HG03432 (cell line): Measurements from ENCODE around the gene PDE4D.

Experiments used
- ATAC-seq: cut with Tn5 transposase; IDR thresholded peaks from one replicate; pipeline ENCODE4 v1.9.1; 2021; ENCODE audit warnings: mild to moderate bottlenecking, moderate library complexity; ENCODE audit not compliant: unreplicated experiment

Gene PDE4D

DNA sequence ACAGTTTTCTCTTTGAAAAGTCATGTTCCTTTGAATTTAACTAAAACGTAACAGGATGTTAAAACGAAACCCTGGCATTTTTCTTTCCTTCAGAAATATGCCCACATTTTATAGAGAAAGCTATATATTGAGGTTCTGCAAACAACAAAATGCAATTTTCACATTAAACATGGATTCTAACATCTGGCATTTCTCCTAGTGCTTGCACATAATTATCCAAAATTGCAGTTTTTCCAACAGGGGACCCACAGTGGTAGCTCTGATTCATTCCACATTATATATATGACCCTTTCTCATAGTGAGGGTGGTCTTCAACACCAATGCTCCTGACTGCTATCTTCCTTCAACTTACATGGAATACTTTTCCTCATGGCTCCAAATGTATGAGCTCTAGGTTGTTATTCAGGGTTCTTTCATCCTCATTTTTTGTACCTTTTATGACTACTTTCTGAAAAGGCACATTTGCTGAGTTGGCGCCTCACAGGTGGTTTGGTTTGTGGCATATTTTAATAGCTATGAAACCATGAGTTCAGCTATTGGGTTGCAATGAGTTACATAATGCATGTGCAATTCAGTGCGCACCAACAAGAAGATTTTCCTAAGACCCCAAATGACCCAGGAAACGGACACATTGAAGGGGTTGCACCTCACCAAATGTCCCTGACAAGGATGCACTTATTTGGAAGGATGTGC, 758.9 kb downstream of the PDE4D start:
- no peak for ATAC-seq

GRCh38 chr5:59133764-59134261, 759.7 kb downstream of the PDE4D start:
- no peak for ATAC-seq

DNA sequence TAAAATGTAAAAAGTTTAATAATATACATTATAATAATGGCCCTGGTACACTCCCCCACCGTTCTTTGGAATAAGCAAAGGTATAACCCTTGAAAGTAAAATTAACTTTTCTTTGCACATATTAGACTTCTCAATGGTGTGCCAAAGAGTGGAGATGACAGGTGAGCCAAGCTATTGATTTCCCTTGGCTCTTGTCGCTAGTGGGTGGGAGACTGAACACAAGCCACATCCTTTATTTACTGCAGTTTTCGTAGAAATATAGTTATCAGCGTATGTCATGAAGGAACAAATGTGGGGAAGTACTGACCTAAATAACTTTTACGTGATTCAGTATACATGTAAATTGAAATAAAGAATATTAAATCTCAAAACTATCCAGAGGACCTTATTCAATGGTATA, 761.4 kb downstream of the PDE4D start:
- no peak for ATAC-seq

DNA sequence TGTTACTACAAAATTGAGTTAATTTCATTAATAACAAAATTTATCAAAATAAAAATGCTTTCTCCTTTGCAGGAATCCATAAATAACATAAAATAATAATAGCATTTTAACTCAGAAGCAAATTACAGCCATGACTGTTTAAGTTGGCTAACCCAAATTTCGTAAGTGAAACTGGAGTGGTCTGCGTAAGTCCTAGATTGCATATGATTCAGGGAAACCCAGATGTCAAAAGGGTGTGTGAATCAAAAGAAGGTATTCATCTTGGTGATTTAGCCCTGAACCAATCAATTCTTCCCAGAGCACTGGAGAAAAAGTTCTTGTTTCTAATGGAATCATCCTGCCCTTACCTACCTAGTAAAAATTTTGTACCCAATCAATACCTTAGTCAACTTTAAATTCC, 763.1 kb downstream of the PDE4D start:
- no peak for ATAC-seq

GRCh38 chr5:59128646-59129290, 764.8 kb downstream of the PDE4D start:
- no peak for ATAC-seq

- no peak for ATAC-seq
Measured at GRCh38 chr5:59126708-59127573, 766.6 kb downstream of the PDE4D start.

GRCh38 chr5:59126016-59126707, 767.4 kb downstream of the PDE4D start:
- ATAC-seq: no peak

GRCh38 chr5:59125011-59125961, 768.2 kb downstream of the PDE4D start:
- ATAC-seq: no peak

DNA sequence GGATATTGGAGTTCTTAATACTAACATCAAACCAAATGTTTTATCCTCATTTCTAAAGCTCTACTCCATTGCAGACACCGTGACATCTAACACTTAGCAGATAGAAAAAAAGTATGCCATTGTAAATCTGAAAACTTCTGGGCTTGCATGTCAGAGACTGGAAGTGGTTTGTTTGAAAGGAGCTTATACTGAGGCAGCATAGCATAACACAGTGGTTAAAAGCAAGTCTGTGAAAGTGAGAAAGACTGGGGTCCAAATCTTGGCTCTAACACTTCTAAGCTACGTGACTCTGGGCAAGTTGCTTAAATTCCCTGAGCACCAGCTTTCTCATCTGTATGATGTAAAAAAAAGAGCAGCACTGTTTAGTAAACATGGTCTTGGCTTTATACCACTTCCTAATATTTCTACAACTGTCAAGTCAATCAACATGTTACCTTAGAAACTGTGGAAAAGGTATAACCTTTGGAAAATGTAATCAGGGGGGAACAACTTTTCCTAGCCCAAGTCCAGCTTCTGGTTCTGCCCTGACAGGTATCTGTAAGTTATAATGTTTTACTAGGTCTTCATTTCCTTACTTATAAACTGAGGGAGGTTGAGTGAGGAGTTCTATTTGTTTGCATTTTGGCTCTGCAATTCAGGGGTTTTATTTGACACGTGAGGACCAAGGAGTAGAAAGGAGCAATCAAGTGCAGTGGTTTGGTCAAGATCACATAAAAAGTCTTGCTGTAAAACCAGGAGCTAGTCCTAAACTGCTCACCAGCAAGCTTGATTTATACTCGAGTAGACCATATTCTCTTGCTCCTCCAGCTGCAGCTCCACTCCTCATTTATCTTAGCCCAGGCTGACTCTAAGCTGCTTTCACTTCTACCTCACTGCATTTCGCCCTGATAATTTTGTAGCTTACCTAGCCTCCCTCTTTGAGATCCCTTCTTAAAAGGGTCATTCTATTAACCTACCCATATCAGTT, 769.6 kb downstream of the PDE4D start:
- peak; percentile 59 for ATAC-seq

DNA sequence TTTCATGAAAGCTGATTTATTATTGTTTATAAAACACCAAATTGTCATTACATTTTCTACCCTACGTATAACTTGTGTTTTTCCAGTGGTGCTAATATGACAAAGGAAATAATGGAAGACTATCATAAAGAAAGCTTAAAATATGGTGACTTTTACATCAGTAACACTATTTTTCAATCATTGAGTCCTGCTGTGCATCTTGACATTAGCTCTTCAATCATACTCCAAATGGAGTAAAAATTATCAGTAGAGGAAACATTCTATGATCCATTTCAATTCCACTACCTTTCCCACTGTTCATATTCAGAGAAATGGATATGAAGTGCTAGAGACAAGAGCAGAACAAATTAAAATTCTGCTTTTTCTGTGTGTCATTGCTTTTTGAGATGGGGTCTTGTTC, 774.0 kb downstream of the PDE4D start:
- no peak for ATAC-seq

DNA sequence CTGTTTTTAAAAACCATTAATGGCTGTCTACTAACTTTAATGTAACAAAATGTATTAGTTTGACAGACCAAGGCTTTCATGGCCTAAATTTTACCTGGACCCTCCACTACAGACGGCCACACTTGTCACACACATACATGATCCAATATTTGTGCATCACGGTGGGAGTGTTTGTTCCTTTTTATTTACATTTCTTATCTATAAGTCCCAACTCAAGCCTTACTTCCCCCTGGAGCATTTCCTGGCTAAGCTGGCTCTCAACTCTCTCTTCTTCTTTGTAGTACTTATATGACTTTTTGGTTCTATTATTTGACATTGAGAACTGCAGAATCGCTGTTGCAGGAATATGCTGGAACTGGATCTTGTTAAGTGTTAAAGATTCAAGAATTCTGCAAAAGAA, 776.2 kb downstream of the PDE4D start:
- no peak for ATAC-seq

GRCh38 chr5:59116231-59116865, 777.2 kb downstream of the PDE4D start:
- no peak for ATAC-seq

DNA sequence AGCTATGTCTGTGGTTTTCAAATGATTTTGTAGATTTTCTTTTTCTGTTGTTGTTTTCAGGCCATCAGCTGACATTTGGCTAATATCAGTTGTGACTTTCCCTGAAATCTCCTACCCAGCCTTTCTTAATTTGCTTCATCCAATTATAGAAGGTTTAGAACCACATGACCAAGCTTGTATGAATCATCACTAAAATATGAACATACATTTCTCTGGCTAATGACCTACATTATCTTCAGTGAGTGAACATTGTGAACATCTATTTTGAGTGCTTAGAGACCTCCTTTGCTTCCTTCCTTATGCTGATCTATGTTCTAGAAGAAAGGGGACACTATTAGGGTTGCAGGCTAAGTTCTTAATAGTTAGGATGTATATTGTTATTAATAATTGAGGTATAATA, 778.2 kb downstream of the PDE4D start:
- ATAC-seq: no peak

DNA sequence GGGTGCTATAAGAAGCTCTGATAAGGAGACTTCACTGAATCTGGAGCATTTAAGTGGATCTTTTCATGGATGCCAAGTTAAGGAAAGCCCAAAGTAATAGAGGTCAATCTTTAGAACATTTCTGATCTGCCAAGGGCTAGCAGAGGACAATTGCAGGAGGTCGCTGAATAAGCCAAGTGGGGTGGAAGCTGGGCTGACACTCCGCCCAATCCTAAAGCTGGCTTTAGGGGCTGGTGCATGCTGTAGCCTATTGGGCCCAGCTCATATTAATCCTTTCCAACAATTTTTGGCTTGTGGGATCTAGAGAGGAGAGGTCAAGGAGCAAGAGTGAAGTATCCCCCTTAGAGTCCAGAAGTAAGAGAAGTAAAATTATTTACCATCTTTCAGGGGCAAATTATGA, 784.1 kb downstream of the PDE4D start:
- no peak for ATAC-seq

DNA sequence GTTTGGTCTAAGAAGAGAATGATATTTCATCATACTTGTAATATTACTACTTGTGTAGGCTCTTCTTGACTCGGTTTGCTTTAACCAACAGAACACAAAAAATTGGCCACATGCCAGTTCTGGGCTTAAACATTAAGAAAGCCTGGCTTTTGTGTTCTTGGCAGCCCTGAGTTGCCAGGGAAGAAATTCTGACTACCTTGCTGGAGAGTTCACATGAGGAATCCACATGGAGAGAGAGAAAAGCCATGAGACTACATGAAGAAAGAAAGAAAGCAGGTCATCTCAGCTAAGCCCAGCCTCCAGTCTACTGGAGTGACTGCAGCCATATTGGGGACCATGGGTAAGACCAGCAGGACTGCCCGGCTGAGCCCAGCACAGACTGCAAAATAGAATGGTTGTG, 785.8 kb downstream of the PDE4D start:
- no peak for ATAC-seq

GRCh38 chr5:59104400-59105127, 789.0 kb downstream of the PDE4D start:
- no peak for ATAC-seq

- no peak for ATAC-seq
Measured at GRCh38 chr5:59103303-59103702, 790.2 kb downstream of the PDE4D start.

GRCh38 chr5:59102437-59102836, 791.1 kb downstream of the PDE4D start:
- no peak for ATAC-seq
